Gastroesophageal sphincter (tissue), 3 donors: ENCODE data around the gene AP2M1.

Experiments used
- EP300 ChIP-seq: sonication (generic); formaldehyde crosslinking; IDR thresholded peaks from one replicate; pipeline ENCODE4 v1.6.1; 2017; ENCODE audit warnings: antibody characterized with exemption, mild to moderate bottlenecking
- POLR2A ChIP-seq, 2 donors: fragments of 450-650 bp; IDR thresholded peaks; one replicate each; pipeline ENCODE4 v1.6.1; 2017; ENCODE audit warnings: antibody characterized with exemption in 2 of 2, mild to moderate bottlenecking in 2 of 2, moderate library complexity in 1 of 2
- TF ChIP-seq, protein P1 (sequence below), 4 experiments: fragments of 200-600 bp in 2 of 4; fragments of 450-650 bp in 2 of 4; sonication (generic) in 1 of 4; IDR thresholded peaks; one replicate each; pipeline ENCODE4 v1.5.1; 2017 to 2019; ENCODE audit warnings: antibody characterized with exemption in 4 of 4, mild to moderate bottlenecking in 2 of 4, moderate library complexity in 2 of 4

DNA sequence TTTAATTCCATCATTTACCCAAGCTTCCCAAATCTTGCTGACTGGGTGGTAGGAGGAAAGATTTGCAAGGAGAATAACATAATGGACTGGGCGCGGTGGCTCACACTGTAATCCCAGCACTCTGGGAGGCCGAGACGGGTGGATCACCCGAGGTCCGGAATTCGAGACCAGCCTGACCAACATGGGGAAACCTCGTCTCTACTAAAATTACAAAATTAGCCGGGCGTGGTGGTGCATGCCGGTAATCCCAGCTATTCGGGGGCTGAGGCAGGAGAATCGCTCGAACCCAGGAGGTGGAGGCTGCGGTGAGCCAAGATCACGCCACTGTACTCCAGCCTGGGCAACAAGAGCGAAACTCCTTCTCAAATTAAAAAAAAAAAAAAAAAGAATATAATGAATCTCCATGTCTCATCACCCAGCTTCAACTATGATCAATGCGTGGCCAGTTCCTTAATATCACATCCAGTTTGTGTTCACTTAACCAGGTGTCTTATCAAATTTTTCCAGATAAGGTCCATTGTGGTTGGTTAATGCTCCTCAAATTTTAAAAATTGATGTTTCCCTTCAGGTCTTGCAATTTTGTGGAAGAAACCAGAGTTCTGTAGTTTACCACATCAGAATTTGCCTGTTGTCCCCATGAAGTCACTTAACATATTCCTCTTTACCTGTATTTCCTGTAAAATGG lies 10.0 kb downstream of the AP2M1 start:
- no peak for TF ChIP-seq EP300
- TF ChIP-seq, protein P1, sequence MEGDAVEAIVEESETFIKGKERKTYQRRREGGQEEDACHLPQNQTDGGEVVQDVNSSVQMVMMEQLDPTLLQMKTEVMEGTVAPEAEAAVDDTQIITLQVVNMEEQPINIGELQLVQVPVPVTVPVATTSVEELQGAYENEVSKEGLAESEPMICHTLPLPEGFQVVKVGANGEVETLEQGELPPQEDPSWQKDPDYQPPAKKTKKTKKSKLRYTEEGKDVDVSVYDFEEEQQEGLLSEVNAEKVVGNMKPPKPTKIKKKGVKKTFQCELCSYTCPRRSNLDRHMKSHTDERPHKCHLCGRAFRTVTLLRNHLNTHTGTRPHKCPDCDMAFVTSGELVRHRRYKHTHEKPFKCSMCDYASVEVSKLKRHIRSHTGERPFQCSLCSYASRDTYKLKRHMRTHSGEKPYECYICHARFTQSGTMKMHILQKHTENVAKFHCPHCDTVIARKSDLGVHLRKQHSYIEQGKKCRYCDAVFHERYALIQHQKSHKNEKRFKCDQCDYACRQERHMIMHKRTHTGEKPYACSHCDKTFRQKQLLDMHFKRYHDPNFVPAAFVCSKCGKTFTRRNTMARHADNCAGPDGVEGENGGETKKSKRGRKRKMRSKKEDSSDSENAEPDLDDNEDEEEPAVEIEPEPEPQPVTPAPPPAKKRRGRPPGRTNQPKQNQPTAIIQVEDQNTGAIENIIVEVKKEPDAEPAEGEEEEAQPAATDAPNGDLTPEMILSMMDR (IDR thresholded peaks at IDR 0.05), result no peak
- no peak for TF ChIP-seq POLR2A (IDR thresholded peaks at IDR 0.05)
